GM23338 (cell line): ENCODE results near the gene PRKAR1B. TPM values are rescaled to one million over a fixed set of nuclear protein-coding genes. Genes with fewer than 3 reads are reported as not detected.

Source experiments
- ATAC-seq: fragments of 200-7000 bp; cut with Tn5 transposase; 3 replicates; pipeline ENCODE4 v1.9.1; 2020
- DNase-seq: peaks from one replicate; pipeline ENCODE4 v3.0.0-alpha.2; 2015; ENCODE audit warnings: low spot score
- H2AFZ ChIP-seq: fragments of 200-600 bp; sonication (generic); 2 replicates; pipeline ENCODE4 v1.8.0; 2016; ENCODE audit warnings: antibody characterized with exemption, mild to moderate bottlenecking, moderate library complexity
- H3F3A ChIP-seq: fragments of 200-600 bp; sonication (generic); replicated peaks from 2 replicates; pipeline ENCODE4 v1.8.0; 2017; ENCODE audit warnings: antibody characterized with exemption, mixed run types, low read depth
- H3K27ac ChIP-seq: fragments of 200-600 bp; sonication (generic); 2 replicates; pipeline ENCODE4 v1.6.1; 2016; ENCODE audit warnings: low read depth
- H3K27me3 ChIP-seq: fragments of 200-600 bp; sonication (generic); 2 replicates; pipeline ENCODE4 v1.8.0; 2016; ENCODE audit warnings: mild to moderate bottlenecking, mixed run types, moderate library complexity; ENCODE audit not compliant: insufficient read depth
- H3K36me3 ChIP-seq: fragments of 200-600 bp; sonication (generic); 2 replicates; pipeline ENCODE4 v1.8.0; 2016; ENCODE audit warnings: mild to moderate bottlenecking; ENCODE audit not compliant: insufficient read depth
- H3K4me1 ChIP-seq: fragments of 200-600 bp; sonication (generic); 2 replicates; pipeline ENCODE4 v1.8.0; 2016; ENCODE audit warnings: mild to moderate bottlenecking, moderate library complexity; ENCODE audit not compliant: insufficient read depth
- H3K4me2 ChIP-seq: fragments of 200-600 bp; sonication (generic); 2 replicates; pipeline ENCODE4 v1.7.1; 2017; ENCODE audit warnings: mixed run types
- H3K4me3 ChIP-seq: fragments of 200-600 bp; sonication (generic); 2 replicates; pipeline ENCODE4 v1.6.1; 2016; ENCODE audit warnings: mixed run types
- H3K79me2 ChIP-seq: fragments of 200-600 bp; sonication (generic); replicated peaks from 2 replicates; pipeline ENCODE4 v1.8.0; 2017; ENCODE audit warnings: mild to moderate bottlenecking; ENCODE audit not compliant: insufficient read depth
- H3K9me2 ChIP-seq: fragments of 200-600 bp; sonication (generic); 2 replicates; pipeline ENCODE4 v1.8.0; 2017; ENCODE audit not compliant: insufficient read depth
- H4K20me1 ChIP-seq: fragments of 200-600 bp; sonication (generic); replicated peaks from 2 replicates; pipeline ENCODE4 v1.8.0; 2017; ENCODE audit warnings: mild to moderate bottlenecking; ENCODE audit not compliant: insufficient read depth
- H3K27ac Mint-ChIP-seq: 2 replicates; pipeline ENCODE4 v1.8.0; 2020; ENCODE audit warnings: inconsistent platforms, mild to moderate bottlenecking, moderate library complexity, mixed read lengths
- H3K27me3 Mint-ChIP-seq: 3 replicates; pipeline ENCODE4 v1.8.0; 2022; ENCODE audit warnings: low read depth, mild to moderate bottlenecking, moderate library complexity, mixed read lengths, inconsistent platforms; ENCODE audit not compliant: insufficient read depth, poor library complexity
- H3K36me3 Mint-ChIP-seq: 3 replicates; pipeline ENCODE4 v1.8.0; 2021; ENCODE audit warnings: low read depth, mild to moderate bottlenecking, inconsistent platforms, moderate library complexity, mixed read lengths
- H3K4me1 Mint-ChIP-seq: 3 replicates; pipeline ENCODE4 v1.8.0; 2020; ENCODE audit warnings: mild to moderate bottlenecking, inconsistent platforms, mixed read lengths
- H3K4me3 Mint-ChIP-seq: 3 replicates; pipeline ENCODE4 v1.8.0; 2021; ENCODE audit warnings: moderate library complexity, mild to moderate bottlenecking, inconsistent platforms, mixed read lengths
- H3K9me3 Mint-ChIP-seq: 3 replicates; pipeline ENCODE4 v1.8.0; 2020; ENCODE audit warnings: moderate library complexity, mild to moderate bottlenecking, inconsistent platforms, mixed read lengths
- CREB1 ChIP-seq: fragments of 250-450 bp; sonication (Bioruptor Pico); IDR thresholded peaks from 2 replicates; pipeline ENCODE4 v1.5.0; 2020; ENCODE audit warnings: low read depth, mild to moderate bottlenecking, moderate library complexity
- CTCF ChIP-seq, 2 experiments: fragments of 200-600 bp in 1 of 2; sonication (generic) in 1 of 2; conservative IDR thresholded peaks; 2 replicates each; pipeline versions ENCODE4 v1.5.1 to v1.6.1; 2016 to 2017; ENCODE audit warnings: antibody characterized with exemption in 2 of 2, low read depth in 2 of 2, mild to moderate bottlenecking in 2 of 2, moderate library complexity in 1 of 2
- EZH2 ChIP-seq: fragments of 200-600 bp; sonication (generic); IDR thresholded peaks from one replicate; pipeline ENCODE4 v1.8.0; 2017; ENCODE audit warnings: antibody characterized with exemption, mild to moderate bottlenecking, low read depth; ENCODE audit not compliant: unreplicated experiment
- EZH2phosphoT487 ChIP-seq: fragments of 200-600 bp; sonication (generic); IDR thresholded peaks from one replicate; pipeline ENCODE4 v1.8.1; 2018; ENCODE audit warnings: antibody characterized with exemption; ENCODE audit not compliant: unreplicated experiment
- NANOG ChIP-seq: IDR thresholded peaks from 2 replicates; pipeline ENCODE4 v1.6.1; 2016; ENCODE audit warnings: antibody characterized with exemption, borderline replicate concordance
- POLR2AphosphoS5 ChIP-seq: IDR thresholded peaks from 2 replicates; pipeline ENCODE4 v1.6.1; 2016; ENCODE audit warnings: antibody characterized with exemption, low read depth
- STAT1 ChIP-seq: IDR thresholded peaks from one replicate; pipeline ENCODE4 v1.6.1; 2016; ENCODE audit warnings: antibody characterized with exemption; ENCODE audit not compliant: unreplicated experiment
- ZNF114 ChIP-seq: fragments of 250-450 bp; sonication (Bioruptor Pico); IDR thresholded peaks from 2 replicates; pipeline ENCODE4 v1.5.0; 2020; ENCODE audit warnings: mild to moderate bottlenecking, moderate library complexity
- ZNF331 ChIP-seq: fragments of 250-450 bp; sonication (Bioruptor Pico); IDR thresholded peaks from 2 replicates; pipeline ENCODE4 v1.5.0; 2020; ENCODE audit warnings: low read depth, mild to moderate bottlenecking, moderate library complexity
- ZNF462 ChIP-seq: fragments of 250-450 bp; sonication (Bioruptor Pico); IDR thresholded peaks from 2 replicates; pipeline ENCODE4 v1.5.0; 2020; ENCODE audit warnings: mild to moderate bottlenecking, moderate library complexity
- polyA plus RNA-seq: library from polyadenylated mRNA; unstranded; fragments of >200 nt; fragmentation: Nextera tagmentation; extraction: Ambion mirVana; gene quantifications from 2 replicates; pipeline ENCODE4 v1.2.1, GENCODE V29; 2016
- total RNA-seq: library from RNA; depleted of rRNA; stranded (reverse); fragments of >200 nt; shearing (Covaris generic); gene quantifications from 2 replicates; pipeline ENCODE4 v1.2.3, GENCODE V29; 2014
- TF ChIP-seq, protein P1 (sequence below): IDR thresholded peaks from 2 replicates; pipeline ENCODE4 v1.6.1; 2016; ENCODE audit warnings: antibody characterized with exemption

Gene PRKAR1B
- total and polyA plus RNA-seq, 2 experiments from 2014 or later: 35.7 to 36.7 TPM

DNA sequence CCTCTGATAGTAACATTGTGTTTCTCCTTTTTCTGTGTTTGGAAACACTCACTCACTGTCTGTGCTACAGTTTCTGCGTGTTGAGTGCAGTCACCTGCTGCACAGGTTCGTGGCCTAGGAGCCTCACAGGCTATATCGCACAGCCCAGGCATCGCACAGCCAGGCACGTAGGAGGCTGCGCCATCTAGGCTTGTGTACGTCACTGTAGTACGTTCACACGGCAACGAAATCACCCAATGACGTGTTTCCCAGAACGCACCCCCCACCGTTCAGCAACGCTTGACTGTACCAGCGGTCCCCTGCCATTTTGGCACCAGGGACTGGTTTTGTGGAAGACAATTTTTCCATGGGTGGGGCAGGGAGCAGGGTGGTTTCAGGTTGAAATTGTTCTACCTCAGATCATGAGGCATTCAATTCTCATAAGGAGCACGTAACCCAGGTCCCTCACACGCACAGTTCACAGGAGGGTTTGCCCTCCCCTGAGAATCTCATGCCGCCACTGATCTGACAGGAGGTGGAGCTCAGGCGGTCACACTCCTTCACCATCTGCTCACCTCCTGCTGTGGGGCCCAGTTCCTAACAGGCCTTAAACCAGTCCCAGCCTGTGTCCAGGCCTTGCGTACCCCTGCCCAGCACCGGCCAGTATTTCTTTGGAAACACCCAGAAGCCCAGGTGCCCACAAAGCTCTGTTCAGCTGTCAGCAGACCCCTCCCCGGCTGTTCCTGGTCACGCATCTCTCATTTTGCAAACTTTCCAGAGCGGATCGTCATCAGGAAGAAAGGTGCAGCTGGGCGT, 23.2 kb upstream of the PRKAR1B start (continued):
- TF ChIP-seq ZNF462 (CRISPR knock-in tag): no peak
- TF ChIP-seq NANOG: no peak
- TF ChIP-seq CREB1 (CRISPR knock-in tag): no peak

- no peak overlapping the region for H3K4me3 Mint-ChIP-seq
- no peak for TF ChIP-seq EZH2
- TF ChIP-seq POLR2AphosphoS5: no peak
- TF ChIP-seq STAT1: no peak
- TF ChIP-seq CREB1 (CRISPR knock-in tag): no peak
- TF ChIP-seq, protein P1, sequence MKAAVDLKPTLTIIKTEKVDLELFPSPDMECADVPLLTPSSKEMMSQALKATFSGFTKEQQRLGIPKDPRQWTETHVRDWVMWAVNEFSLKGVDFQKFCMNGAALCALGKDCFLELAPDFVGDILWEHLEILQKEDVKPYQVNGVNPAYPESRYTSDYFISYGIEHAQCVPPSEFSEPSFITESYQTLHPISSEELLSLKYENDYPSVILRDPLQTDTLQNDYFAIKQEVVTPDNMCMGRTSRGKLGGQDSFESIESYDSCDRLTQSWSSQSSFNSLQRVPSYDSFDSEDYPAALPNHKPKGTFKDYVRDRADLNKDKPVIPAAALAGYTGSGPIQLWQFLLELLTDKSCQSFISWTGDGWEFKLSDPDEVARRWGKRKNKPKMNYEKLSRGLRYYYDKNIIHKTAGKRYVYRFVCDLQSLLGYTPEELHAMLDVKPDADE: no peak
- TF ChIP-seq ZNF114: no peak
- no peak for TF ChIP-seq EZH2phosphoT487
- TF ChIP-seq ZNF331 (CRISPR knock-in tag): no peak
- no peak for TF ChIP-seq CTCF (conservative IDR thresholded peaks at IDR 0.05; ENCODE audit: low read depth in 2 of 2)
Observed at GRCh38 chr7:749140-749551, 22.1 kb upstream of the PRKAR1B start.

More at GRCh38 chr7:749140-749551, 22.1 kb upstream of the PRKAR1B start:
- H3K4me1 Mint-ChIP-seq: no peaks in the 10 kb centered on the region
- Histone ChIP-seq H4K20me1 (0 out of 2 replicates have a peak, but pooled peaks cover 3% of the 10 kb centered on the region), H3K27me3 (no peaks in the 10 kb centered on the region), H3K4me1 (no peaks in the 10 kb centered on the region), H2AFZ (no peak overlapping the region), H3K79me2 (peaks cover 11% of the 10 kb centered on the region), H3K9me2 (no peaks in the 10 kb centered on the region), H3K4me3 (no peak overlapping the region), H3K4me2 (no peak overlapping the region), H3F3A (peaks cover 10% of the 10 kb centered on the region), H3K27ac (no peak overlapping the region), H3K36me3 (no peaks in the 10 kb centered on the region)
- no peaks in the 10 kb centered on the region; the same call in 2 of the 3 replicates for H3K9me3 Mint-ChIP-seq
- H3K27me3 Mint-ChIP-seq: peaks cover 2% of the 10 kb centered on the region
- H3K36me3 Mint-ChIP-seq: peaks cover 56% of the 10 kb centered on the region
- no peak for ATAC-seq
- H3K27ac Mint-ChIP-seq: no peak overlapping the region
- DNase-seq: no peak
